ENCODE measurements around the gene NIPSNAP3A. TPM values are rescaled to one million over a fixed set of nuclear protein-coding genes. Genes with fewer than 3 reads are reported as not detected.

NIPSNAP3A gene
- total RNA-seq, 1 donor from 2014 or later, result 8.3 TPM

- H3K27me3 Mint-ChIP-seq (ENCODE audit: insufficient read depth), result no peaks in the 10 kb centered on the region
- H3K9me3 Mint-ChIP-seq, result no peaks in the 10 kb centered on the region
- intact Hi-C loops (cut with micrococcal nuclease), result no loop called here
- DNase-seq (ENCODE audit: low spot score), result no peak
- no peaks in the 10 kb centered on the region for H3K36me3 Mint-ChIP-seq (ENCODE audit: low read depth)
- H3K4me1 Mint-ChIP-seq (ENCODE audit: low read depth), result no peaks in the 10 kb centered on the region
- H3K4me3 Mint-ChIP-seq, result no peak overlapping the region
- no peak overlapping the region for H3K27ac Mint-ChIP-seq
Observed at GRCh38 chr9:104795857-104796256, 48.4 kb downstream of the NIPSNAP3A start.

- H3K4me1 Mint-ChIP-seq (ENCODE audit: low read depth), result no peaks in the 10 kb centered on the region
- no peak for DNase-seq (ENCODE audit: low spot score)
- H3K4me3 Mint-ChIP-seq, result no peak overlapping the region
- H3K9me3 Mint-ChIP-seq, result no peaks in the 10 kb centered on the region
- H3K27me3 Mint-ChIP-seq (ENCODE audit: insufficient read depth), result no peaks in the 10 kb centered on the region
- intact Hi-C loops (cut with micrococcal nuclease), result no loop called here
- H3K27ac Mint-ChIP-seq, result no peak overlapping the region
- H3K36me3 Mint-ChIP-seq (ENCODE audit: low read depth), result no peaks in the 10 kb centered on the region
Observed at GRCh38 chr9:104798209-104798995, 50.9 kb downstream of the NIPSNAP3A start.

GRCh38 chr9:104800068-104800785 lies 52.7 kb downstream of the NIPSNAP3A start:
- intact Hi-C loops (cut with micrococcal nuclease), result no loop called here

GRCh38 chr9:104802110-104802509 lies 54.6 kb downstream of the NIPSNAP3A start:
- no peaks in the 10 kb centered on the region for H3K36me3 Mint-ChIP-seq (ENCODE audit: low read depth)
- H3K4me1 Mint-ChIP-seq (ENCODE audit: low read depth), result no peaks in the 10 kb centered on the region
- no peak overlapping the region for H3K4me3 Mint-ChIP-seq
- intact Hi-C loops (cut with micrococcal nuclease), result no loop called here
- DNase-seq (ENCODE audit: low spot score), result no peak
- H3K9me3 Mint-ChIP-seq, result no peaks in the 10 kb centered on the region
- no peak overlapping the region for H3K27ac Mint-ChIP-seq
- no peaks in the 10 kb centered on the region for H3K27me3 Mint-ChIP-seq (ENCODE audit: insufficient read depth)

More at GRCh38 chr9:104800068-104800785, 52.7 kb downstream of the NIPSNAP3A start:
- Mint-ChIP-seq H3K4me3 (no peak overlapping the region), H3K9me3 (no peaks in the 10 kb centered on the region), H3K4me1 (ENCODE audit: low read depth) (no peaks in the 10 kb centered on the region), H3K27ac (no peak overlapping the region), H3K27me3 (ENCODE audit: insufficient read depth) (no peaks in the 10 kb centered on the region), H3K36me3 (ENCODE audit: low read depth) (no peaks in the 10 kb centered on the region)
- DNase-seq (ENCODE audit: low spot score), result no peak

GRCh38 chr9:104802906-104803305 lies 55.4 kb downstream of the NIPSNAP3A start:
- no peak overlapping the region for H3K4me3 Mint-ChIP-seq
- H3K9me3 Mint-ChIP-seq, result no peaks in the 10 kb centered on the region
- H3K27me3 Mint-ChIP-seq (ENCODE audit: insufficient read depth), result no peaks in the 10 kb centered on the region
- H3K36me3 Mint-ChIP-seq (ENCODE audit: low read depth), result no peaks in the 10 kb centered on the region
- H3K4me1 Mint-ChIP-seq (ENCODE audit: low read depth), result no peaks in the 10 kb centered on the region
- no peak for DNase-seq (ENCODE audit: low spot score)
- intact Hi-C loops (cut with micrococcal nuclease), result no loop called here
- no peak overlapping the region for H3K27ac Mint-ChIP-seq

- H3K9me3 Mint-ChIP-seq, result no peaks in the 10 kb centered on the region
- no peaks in the 10 kb centered on the region for H3K4me1 Mint-ChIP-seq (ENCODE audit: low read depth)
- intact Hi-C loops (cut with micrococcal nuclease), result no loop called here
- H3K36me3 Mint-ChIP-seq (ENCODE audit: low read depth), result no peaks in the 10 kb centered on the region
- H3K27me3 Mint-ChIP-seq (ENCODE audit: insufficient read depth), result no peaks in the 10 kb centered on the region
- H3K4me3 Mint-ChIP-seq, result no peak overlapping the region
- H3K27ac Mint-ChIP-seq, result no peak overlapping the region
- no peak for DNase-seq (ENCODE audit: low spot score)
Observed at GRCh38 chr9:104805441-104805840, 58.0 kb downstream of the NIPSNAP3A start.

GRCh38 chr9:104808035-104808614 lies 60.6 kb downstream of the NIPSNAP3A start:
- Mint-ChIP-seq H3K36me3 (ENCODE audit: low read depth) (no peaks in the 10 kb centered on the region), H3K4me3 (no peak overlapping the region)

More at GRCh38 chr9:104808035-104808614, 60.6 kb downstream of the NIPSNAP3A start:
- DNase-seq (ENCODE audit: low spot score), result no peak
- H3K9me3 Mint-ChIP-seq, result no peaks in the 10 kb centered on the region
- H3K27ac Mint-ChIP-seq, result no peak overlapping the region
- intact Hi-C loops (cut with micrococcal nuclease), result no loop called here
- H3K4me1 Mint-ChIP-seq (ENCODE audit: low read depth), result no peaks in the 10 kb centered on the region
- no peaks in the 10 kb centered on the region for H3K27me3 Mint-ChIP-seq (ENCODE audit: insufficient read depth)

Other genes starting within 250 kb of the NIPSNAP3A start
- not detected in 2 replicates for gene OR13F1, start 243.4 kb upstream of the NIPSNAP3A start, total RNA-seq
- not detected in 2 replicates for gene OR13C4, start 220.5 kb upstream of the NIPSNAP3A start, total RNA-seq
- not detected in 2 replicates for gene OR13C3, start 210.8 kb upstream of the NIPSNAP3A start, total RNA-seq
- not detected in 2 replicates for gene OR13C8, start 178.5 kb upstream of the NIPSNAP3A start, total RNA-seq
- not detected in 2 replicates for gene OR13C5, start 148.3 kb upstream of the NIPSNAP3A start, total RNA-seq
- not detected in 2 replicates for gene OR13C2, start 142.1 kb upstream of the NIPSNAP3A start, total RNA-seq
- not detected in 2 replicates for gene OR13C9, start 129.5 kb upstream of the NIPSNAP3A start, total RNA-seq
- not detected in 2 replicates for gene OR13D1, start 53.2 kb upstream of the NIPSNAP3A start, total RNA-seq
- 0.36 and 0.47 TPM in 2 replicates for gene NIPSNAP3B, start 16.4 kb downstream of the NIPSNAP3A start, total RNA-seq
- gene ABCA1, start 180.5 kb downstream of the NIPSNAP3A start, total RNA-seq, result 1.1 and 1.3 TPM in 2 replicates

All from activated T-helper 1 cell treated with anti-CD3 and anti-CD28 coated beads, Interleukin-12 subunit alpha, Interleukin-12 subunit beta, Interleukin-2, Interleukin-4 antibody, amounts not matched to agents 30 ng/mL and 10 ng/mL and 1 ng/mL, durations not matched to agents 14 hours and 24 hours and 36 hours (primary cell).